ENCODE results near the gene SEPTIN1. TPM values are rescaled to one million over a fixed set of nuclear protein-coding genes. Genes with fewer than 3 reads are reported as not detected.

SEPTIN1 gene
- polyA plus RNA-seq, 3 donors, result 0.31 to 0.60 (median 0.49) TPM

GRCh38 chr16:30394592-30395154 lies 12.3 kb upstream of the SEPTIN1 start:
- H3K9me3 Mint-ChIP-seq, result no peaks in the 10 kb centered on the region
- no peaks in the 10 kb centered on the region for H4K20me1 ChIP-seq (ENCODE audit: insufficient read depth, low read length)
- no peaks in the 10 kb centered on the region for H3K36me3 ChIP-seq (replicated peaks in 1 of 2; ENCODE audit: control insufficient read depth in 1 of 2, insufficient read depth in 2 of 2, low read length in 2 of 2)
- H3K27ac ChIP-seq (ENCODE audit: low read depth in 1 of 2, low read length in 2 of 2), result no peak overlapping the region
- DNase-seq, result no peak
- peaks cover 8 to 16% of the 10 kb centered on the region in 2 donors for H3K4me1 ChIP-seq (ENCODE audit: control insufficient read depth in 1 of 2, insufficient read depth in 2 of 2, low read length in 2 of 2)
- peak overlapping the region in 3 of 7 donors; percentile 18 to 68 (median 20) for H3K27ac Mint-ChIP-seq
- H3K27me3 Mint-ChIP-seq (ENCODE audit: low read depth in 3 of 3), result peaks cover 8 to 27% (median 11%) of the 10 kb centered on the region in 3 donors
- no peaks in the 10 kb centered on the region for H3K9me3 ChIP-seq (replicated peaks in 1 of 2; ENCODE audit: control insufficient read depth in 1 of 2, insufficient read depth in 1 of 2, low read length in 2 of 2)
- H2AFZ ChIP-seq (ENCODE audit: insufficient read depth, low read depth, low read length, poor library complexity, severe bottlenecking), result peak overlapping the region; percentile 90
- peak overlapping the region; percentile 84 to 91 for H3K4me3 Mint-ChIP-seq
- H3K36me3 Mint-ChIP-seq, result peaks cover 5 to 13% of the 10 kb centered on the region in 2 donors
- peak overlapping the region; percentile 27 to 80 (median 46) for H3K4me3 ChIP-seq (replicated peaks in 1 of 3; ENCODE audit: low read depth in 2 of 3, low read length in 3 of 3)
- no peaks in the 10 kb centered on the region for H3K79me2 ChIP-seq (ENCODE audit: insufficient read depth, low read length)
- peaks cover 23% of the 10 kb centered on the region for H3K4me1 Mint-ChIP-seq
- peak overlapping the region; percentile 79 for H3K4me2 ChIP-seq (replicated peaks; ENCODE audit: extremely low read depth, low read length, poor library complexity, severe bottlenecking)
- H3K27me3 ChIP-seq (ENCODE audit: control insufficient read depth in 2 of 2, insufficient read depth in 2 of 2, low read length in 2 of 2), result no peaks in the 10 kb centered on the region
- no peak for TF ChIP-seq CTCF (IDR thresholded peaks at IDR 0.05)
- peak overlapping the region; percentile 62 for H3K9ac ChIP-seq (ENCODE audit: insufficient read depth, low read length, poor library complexity, severe bottlenecking)
- intact Hi-C loops (cut with micrococcal nuclease), result loop anchor here in 1 of 2 donors (2.0 kb wide), 1 partner anchor 14 kb away; no protein-coding TSS in a partner anchor
- 31% methylated on average over 25 of the region's 31 CpGs for WGBS (ENCODE audit: insufficient coverage)

DNA sequence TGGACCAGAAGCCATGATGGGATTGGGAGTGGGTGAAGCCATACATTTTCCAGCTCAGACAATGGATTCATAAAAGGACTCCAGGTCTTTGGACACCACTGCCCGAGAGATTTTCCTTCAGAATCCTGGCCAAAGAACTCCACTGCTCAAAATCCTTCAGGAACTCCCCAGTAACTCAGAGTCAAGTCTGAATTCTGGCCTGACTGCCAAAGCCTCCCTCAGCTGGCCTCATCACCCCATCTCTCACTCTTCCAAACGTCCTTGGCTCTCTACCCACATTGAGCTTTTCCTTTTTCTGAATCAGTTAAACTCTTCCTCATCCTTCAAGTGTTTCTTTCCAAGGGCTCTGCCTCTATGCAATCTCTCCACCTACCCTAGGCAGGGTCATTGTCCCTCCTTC lies 1.2 kb upstream of the SEPTIN1 start:
- intact Hi-C loops (cut with micrococcal nuclease), result no loop called here
- peaks cover 19% of the 10 kb centered on the region for H3K4me1 Mint-ChIP-seq

More for the DNA sequence above, 1.2 kb upstream of the SEPTIN1 start:
- peaks cover 0 to 3% of the 10 kb centered on the region in 2 donors for H3K27me3 ChIP-seq (ENCODE audit: control insufficient read depth in 2 of 2, insufficient read depth in 2 of 2, low read length in 2 of 2)
- no peaks in the 10 kb centered on the region for H3K9me3 ChIP-seq (replicated peaks in 1 of 2; ENCODE audit: control insufficient read depth in 1 of 2, insufficient read depth in 1 of 2, low read length in 2 of 2)
- Mint-ChIP-seq H3K9me3 (no peaks in the 10 kb centered on the region), H3K4me3 (peak overlapping the region; percentile 28 to 42), H3K27me3 (ENCODE audit: low read depth in 3 of 3) (peaks cover 10 to 15% (median 13%) of the 10 kb centered on the region in 3 donors), H3K27ac (no peak overlapping the region), H3K36me3 (no peaks in the 10 kb centered on the region)
- WGBS (ENCODE audit: insufficient coverage), result 77% methylated on average over 2 of the region's 2 CpGs
- no peak overlapping the region for H3K9ac ChIP-seq (ENCODE audit: insufficient read depth, low read length, poor library complexity, severe bottlenecking)
- no peak overlapping the region for H3K27ac ChIP-seq (ENCODE audit: low read depth in 1 of 2, low read length in 2 of 2)
- H2AFZ ChIP-seq (ENCODE audit: insufficient read depth, low read depth, low read length, poor library complexity, severe bottlenecking), result no peak overlapping the region
- no peak overlapping the region for H3K4me2 ChIP-seq (replicated peaks; ENCODE audit: extremely low read depth, low read length, poor library complexity, severe bottlenecking)
- H3K4me3 ChIP-seq (replicated peaks in 1 of 3; ENCODE audit: low read depth in 2 of 3, low read length in 3 of 3), result no peak overlapping the region
- TF ChIP-seq CTCF (IDR thresholded peaks at IDR 0.05), result no peak
- peaks cover 7% of the 10 kb centered on the region for H3K79me2 ChIP-seq (ENCODE audit: insufficient read depth, low read length)
- no peaks in the 10 kb centered on the region for H3K36me3 ChIP-seq (replicated peaks in 1 of 2; ENCODE audit: control insufficient read depth in 1 of 2, insufficient read depth in 2 of 2, low read length in 2 of 2)
- no peaks in the 10 kb centered on the region for H4K20me1 ChIP-seq (ENCODE audit: insufficient read depth, low read length)
- no peak for DNase-seq
- peaks cover 15 to 23% of the 10 kb centered on the region in 2 donors for H3K4me1 ChIP-seq (ENCODE audit: control insufficient read depth in 1 of 2, insufficient read depth in 2 of 2, low read length in 2 of 2)

All from CD14-positive monocyte (primary cell).